Activated T-cell treated with anti-CD3 and anti-CD28 coated beads, Interleukin-2, amount 50 U/mL, for 48 hours (primary cell): ENCODE measurements around the gene STK24.

ENCODE experiments used
- DNase-seq, 2 experiments: peaks; one replicate each; pipeline ENCODE4 v3.0.0-alpha.2; 2020

STK24 gene

DNA sequence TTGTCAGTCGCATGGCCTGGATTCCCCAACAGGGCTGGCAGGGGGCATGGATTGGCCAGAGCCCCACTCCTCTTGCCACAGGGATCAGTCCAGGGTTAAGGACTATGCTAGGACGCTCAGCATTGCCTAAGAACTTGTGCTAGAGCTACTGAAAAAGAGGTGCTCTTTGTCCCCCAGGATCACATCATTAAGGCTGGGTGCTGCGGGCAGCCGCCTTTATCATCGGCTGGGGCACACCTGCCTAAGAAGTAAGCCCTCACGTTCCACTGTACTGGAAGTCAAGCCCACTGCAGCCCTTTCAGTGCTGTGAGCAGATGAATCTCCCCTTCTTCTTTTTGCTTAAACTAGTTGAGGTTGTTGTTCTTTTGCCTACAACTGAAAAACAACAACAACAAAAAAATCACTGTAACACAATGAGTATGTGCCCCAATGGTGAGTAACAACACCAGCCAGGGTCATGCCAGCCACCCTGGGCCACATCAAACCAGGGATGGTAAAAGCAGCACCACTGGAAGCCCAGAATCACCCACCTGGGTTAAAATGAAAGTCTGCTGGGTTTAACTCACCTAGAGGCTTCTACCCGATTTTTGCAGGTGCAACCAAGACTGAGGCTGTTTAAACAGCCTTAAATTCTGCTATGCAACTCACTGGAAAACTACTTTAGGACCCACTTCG is 20.6 kb downstream of the STK24 start:
- no peak for DNase-seq

- no peak for DNase-seq
Measured at GRCh38 chr13:98549728-98550317, 27.1 kb downstream of the STK24 start.

- no peak for DNase-seq
Measured at GRCh38 chr13:98549006-98549727, 27.7 kb downstream of the STK24 start.

DNA sequence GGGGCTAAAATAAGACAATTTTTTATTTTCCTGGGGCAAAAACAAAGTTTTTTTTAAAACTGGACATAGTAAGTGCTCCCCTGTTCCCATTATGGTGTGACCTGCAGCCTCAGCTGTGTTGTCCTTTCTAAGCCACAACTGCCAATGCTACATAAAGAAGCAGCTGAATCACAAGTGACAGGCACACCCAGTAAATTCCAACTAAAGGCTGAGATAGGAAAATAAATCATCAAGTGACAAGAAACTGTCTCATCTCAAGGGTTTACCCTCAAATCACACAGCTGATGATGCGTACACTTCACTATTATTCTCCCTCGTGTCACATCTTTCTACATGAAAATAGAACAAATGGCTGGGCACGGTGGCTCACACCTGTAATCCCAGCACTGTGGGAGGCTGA is 28.7 kb downstream of the STK24 start:
- DNase-seq = no peak

GRCh38 chr13:98547455-98547854 is 29.5 kb downstream of the STK24 start:
- DNase-seq = no peak

DNA sequence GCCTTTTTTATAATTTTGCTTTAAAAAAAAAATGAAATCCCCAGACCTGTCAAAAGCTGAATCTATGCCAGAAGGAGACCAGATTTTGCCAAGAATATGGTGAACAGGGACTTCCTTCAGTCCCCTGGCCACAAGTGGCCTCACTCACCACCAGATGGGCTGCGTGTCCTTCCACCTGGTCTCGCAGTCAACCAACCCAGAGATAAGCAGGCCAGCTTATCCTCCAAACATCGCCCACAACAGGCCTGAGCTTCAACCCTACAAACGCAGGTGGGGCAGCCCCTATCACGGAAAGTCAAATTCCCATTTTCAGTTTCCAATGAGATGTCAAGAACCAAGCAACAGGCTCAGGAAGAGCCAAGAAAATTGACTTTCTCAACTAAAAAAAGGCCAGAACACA is 30.5 kb downstream of the STK24 start:
- DNase-seq = no peak

DNA sequence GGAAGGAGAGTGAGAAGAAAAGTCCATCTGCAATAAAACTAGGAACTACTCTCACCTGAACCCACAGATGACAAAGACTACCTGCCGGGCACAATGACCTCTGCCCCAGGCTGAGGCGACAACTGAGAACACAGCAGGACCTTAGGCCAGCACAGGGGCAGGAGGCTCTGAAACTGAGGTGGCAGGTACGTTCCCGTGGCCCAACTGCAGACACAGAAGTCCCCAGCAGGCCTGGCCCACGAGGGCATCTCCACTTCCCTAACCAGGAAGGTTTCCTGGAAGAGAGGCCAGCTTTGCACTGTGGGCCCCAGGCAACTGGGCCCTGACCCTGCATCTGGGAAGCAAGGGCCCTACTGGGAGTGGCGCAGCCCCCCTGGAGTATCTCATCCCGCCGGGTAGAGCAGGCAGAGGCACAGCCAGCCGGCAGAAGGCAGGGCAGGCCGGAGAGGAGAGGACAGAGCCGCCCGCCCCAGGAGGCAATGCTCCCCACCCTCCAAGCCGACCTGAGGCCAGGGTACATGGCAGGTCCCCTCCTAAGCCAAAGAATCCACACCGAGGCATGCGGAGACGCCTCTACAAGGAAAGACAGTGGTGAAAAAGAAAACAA is 32.7 kb downstream of the STK24 start:
- DNase-seq = no peak

DNA sequence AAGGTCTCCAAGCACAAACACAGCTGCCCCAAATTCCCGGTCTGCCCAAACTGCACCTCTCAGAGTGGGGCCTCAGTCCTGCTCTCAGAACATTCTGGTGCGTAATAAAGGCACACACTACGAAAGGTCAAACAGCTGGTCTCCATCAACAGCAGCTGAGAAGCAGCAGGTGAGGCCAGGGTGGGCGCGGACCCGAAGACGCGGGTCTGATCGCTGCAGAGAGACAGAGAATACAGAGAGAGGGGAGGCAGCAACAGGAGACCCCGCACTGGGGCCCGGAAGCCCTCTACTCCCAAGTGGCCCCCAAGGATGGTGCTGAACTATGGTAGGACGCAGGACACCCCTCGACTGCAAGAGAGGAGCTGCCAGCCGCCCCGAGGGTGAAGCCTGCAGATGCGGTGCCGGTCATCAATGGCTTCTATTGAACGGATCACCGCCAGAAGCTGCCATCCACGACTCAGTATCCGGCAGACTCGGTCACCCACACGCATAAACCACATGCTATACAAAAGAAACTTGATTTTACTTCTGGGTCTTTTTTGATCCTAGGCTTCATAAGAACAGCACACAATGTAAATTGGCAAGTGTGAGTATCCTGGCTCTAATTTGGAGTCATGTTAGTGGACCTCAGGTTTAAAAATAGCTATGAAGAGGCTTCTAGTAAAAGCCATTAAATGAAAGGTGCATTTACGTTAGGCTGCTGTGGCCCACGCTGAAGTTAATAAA is 33.4 kb downstream of the STK24 start:
- DNase-seq = no peak

DNA sequence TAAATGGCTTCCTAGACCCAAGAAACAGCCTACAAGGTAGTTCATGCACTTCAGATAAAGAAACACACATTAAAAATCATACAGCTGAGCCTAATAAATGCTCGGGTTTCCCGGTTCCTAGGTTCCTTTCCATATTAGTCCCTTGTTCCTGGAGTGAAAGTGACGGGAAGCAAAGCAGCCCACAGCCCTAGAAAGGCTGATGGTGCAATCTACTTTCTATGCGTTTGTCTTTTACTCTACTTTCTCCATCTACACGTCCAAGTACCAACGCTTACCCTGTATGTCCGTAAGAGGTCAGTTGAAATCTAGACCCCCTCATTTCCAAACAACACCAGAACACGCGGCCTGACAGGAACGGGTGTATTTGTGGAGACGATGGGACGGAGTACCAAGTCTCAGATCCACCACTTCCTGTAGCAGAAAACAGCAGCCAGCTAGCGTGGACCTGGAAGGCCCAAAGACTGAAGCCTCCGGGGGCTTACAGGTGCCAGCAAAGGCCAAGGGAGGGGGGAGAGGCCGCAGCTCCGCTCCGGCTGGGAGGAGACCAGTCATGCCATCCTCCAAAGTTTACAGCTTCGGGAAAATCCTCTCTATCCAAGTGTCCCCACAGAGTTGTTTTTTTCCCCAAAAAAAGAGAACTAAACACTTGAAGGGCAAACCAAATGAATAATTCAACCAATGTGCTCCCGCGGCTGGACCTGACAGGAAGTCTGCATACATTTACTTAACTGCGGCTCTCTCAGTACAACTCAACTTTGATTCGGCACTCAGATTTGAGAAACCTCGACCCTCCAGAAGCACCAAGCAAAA is 34.1 kb downstream of the STK24 start:
- DNase-seq = no peak

DNA sequence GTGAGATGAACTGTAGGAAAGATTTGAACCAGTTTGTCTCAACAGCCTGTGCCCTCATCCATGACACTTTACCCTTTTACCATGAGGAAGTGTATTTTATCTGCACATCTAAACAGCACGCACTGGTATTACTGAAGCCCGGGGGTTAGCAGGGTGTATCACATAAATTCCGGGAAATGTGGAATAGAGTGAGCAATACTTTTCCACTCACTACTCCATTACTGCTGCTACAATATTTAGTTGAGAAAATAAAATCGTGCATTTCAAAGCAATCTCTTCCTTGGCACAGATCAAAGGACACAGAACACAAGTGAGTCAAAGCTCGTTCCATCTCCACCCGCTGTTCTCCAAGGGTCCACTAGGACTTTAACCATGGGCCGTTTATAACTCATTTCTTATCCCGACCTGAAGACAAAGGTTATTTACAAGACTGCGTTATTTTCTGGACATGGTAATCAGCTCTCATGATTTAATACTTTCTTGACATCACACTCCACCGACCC is 35.2 kb downstream of the STK24 start:
- DNase-seq = no peak

- no peak for DNase-seq
Measured at GRCh38 chr13:98541191-98541590, 35.7 kb downstream of the STK24 start.

DNA sequence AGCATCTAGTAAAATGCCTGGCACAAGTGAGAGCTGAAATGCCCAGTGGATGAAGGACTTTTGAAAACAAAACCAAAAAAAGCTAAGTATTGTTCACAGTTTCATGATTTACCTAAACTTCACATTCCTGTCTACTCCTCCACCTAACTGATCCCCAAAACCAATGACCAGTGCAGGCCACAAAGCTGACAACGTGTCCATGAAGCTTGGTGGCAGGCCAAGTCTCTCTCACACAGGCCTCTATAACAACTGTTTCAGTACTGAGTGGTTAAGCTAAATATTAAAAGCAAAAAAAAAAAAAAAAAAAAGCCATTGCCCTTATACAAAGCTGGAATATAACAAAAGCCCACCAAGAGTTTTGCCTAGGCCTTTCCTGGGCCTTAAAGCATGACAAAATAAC is 36.4 kb downstream of the STK24 start:
- DNase-seq = no peak

DNA sequence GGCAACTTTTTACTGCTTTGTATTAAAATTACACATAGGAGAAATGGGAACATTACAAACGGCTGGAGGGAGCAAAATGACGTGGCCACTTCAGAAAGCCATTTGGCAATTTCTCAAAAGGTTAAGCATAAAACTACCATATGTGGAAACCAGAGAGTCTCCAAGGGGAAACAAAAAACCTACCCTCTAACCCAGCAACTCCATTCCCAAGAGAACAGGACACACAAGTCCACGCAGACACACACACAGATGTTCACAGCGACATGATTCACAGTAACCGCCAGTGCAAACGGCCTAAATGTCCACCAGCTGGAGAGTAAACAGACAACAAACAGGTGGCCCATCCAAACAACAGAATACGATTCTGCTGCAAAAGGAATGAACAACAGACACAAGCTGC is 37.2 kb downstream of the STK24 start:
- no peak for DNase-seq

GRCh38 chr13:98538876-98539275 is 38.0 kb downstream of the STK24 start:
- DNase-seq = no peak

DNA sequence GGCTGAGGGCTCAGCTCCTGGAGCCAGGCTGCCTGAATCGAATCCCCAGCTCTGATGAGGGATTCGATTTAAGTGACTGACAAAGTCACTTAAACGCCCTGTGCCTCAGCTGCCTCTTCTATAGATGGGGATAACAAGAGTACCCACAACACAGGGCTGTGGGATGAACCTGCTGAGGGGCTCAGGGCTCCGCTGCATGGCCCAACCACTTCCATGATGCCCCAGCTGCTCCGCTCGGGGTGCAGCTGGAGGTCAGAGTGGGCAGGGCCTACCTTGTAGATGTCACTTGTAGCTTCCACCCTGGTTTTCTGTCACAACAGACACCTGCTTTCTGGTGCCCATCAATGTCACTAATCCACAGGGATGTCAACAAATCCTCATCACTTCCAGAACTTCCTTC is 39.2 kb downstream of the STK24 start:
- DNase-seq = no peak

DNA sequence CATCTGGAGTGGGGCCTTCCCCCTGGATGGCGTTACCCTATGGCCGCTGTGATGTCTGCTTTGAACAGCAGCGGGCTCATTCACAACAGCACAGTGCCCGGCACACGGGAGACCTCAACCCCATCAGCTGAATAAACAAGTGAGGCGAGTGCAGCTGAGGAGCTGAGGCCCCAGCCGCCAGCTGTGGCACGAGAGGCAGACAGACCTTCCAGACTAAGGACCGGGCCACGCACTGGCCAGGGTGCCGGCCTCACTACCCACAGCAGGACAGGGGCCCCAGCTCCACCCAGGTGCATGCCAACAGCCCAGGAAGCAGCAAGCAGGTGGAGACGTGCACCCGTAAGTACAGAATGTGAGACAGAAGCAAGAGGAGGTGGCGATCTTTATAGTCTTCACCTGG is 39.6 kb downstream of the STK24 start:
- no peak for DNase-seq

DNA sequence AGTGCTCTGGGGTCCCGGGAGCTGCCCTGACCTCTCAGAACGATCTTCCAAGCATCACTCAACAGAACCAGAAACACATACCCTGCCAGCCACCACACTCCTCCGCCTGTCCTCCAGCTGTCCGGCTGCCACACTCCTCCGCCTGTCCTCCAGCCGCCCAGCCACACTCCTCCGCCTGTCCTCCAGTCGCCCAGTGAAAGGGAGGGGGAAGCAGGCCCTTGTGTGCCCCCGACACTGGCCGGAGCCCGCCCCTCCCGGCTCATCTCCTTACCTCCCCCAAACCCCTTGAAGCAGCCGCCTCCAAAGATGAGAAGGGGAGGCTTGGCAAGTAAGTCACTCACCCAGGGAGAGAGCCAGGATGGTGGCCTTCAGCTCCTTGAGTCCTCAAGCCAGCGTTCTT is 40.2 kb downstream of the STK24 start:
- no peak for DNase-seq

- no peak for DNase-seq
Measured at GRCh38 chr13:98535501-98536354, 41.2 kb downstream of the STK24 start.

GRCh38 chr13:98534821-98535220 is 42.1 kb downstream of the STK24 start:
- no peak for DNase-seq

DNA sequence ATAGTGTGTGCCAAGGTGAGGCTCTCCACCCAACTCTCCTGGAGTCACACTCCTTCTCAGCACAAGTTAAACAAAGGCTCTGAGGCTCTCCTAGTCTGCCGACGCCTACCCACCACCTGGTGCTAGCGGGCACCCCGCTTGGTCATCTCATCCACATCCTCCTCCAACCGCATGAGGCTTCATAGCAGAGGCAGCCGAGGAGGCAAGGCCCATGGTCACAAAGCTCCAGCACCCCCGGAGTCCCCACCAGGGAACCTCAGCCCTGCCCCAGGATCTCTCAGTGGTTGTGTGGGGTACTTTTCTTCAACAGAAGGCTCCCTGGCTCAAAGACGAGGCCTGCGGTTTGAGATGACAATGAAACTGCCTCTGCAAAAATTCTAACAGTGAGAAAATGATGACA is 43.0 kb downstream of the STK24 start:
- peak in 1 of 2 experiments; percentile 29 for DNase-seq

DNA sequence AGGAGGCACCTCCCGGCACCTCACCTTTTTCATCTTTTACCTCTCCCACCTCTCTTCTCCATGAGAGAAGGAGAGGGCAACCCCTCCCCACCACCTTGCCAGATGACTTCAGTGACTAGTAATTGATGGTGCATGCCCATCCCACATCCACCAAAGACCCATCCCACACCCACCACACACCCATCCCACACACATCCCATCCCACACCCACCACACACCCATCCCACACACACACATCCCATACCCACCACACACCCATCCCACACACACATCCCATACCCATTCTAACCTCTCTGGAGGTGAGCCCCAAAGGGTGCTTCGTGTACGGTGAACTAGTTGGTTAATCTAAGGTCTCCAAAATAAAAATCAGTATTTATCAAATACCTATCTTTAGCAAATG is 44.7 kb downstream of the STK24 start:
- DNase-seq = peak in 1 of 2 experiments; percentile 17
